IPS DF 6.9 (cell line): ENCODE measurements around the gene PDZD2.

Source experiments
- DNase-seq: peaks from one replicate; pipeline ENCODE4 v3.0.0-alpha.2; 2013; ENCODE audit warnings: low read depth, low spot score
- H3K27ac ChIP-seq: one replicate; pipeline ENCODE4 v1.5.1; 2013; ENCODE audit warnings: low read length, control low read depth
- H3K27me3 ChIP-seq: 2 replicates; pipeline ENCODE4 v1.6.1; 2013; ENCODE audit warnings: mild to moderate bottlenecking, low read length; ENCODE audit not compliant: control insufficient read depth, insufficient read depth
- H3K36me3 ChIP-seq: 2 replicates; pipeline ENCODE4 v1.6.1; 2013; ENCODE audit warnings: low read length; ENCODE audit not compliant: control insufficient read depth, insufficient read depth
- H3K4me1 ChIP-seq: 2 replicates; pipeline ENCODE4 v1.6.1; 2013; ENCODE audit warnings: low read length; ENCODE audit not compliant: control insufficient read depth, insufficient read depth
- H3K4me3 ChIP-seq: 2 replicates; pipeline ENCODE4 v1.5.1; 2013; ENCODE audit warnings: mild to moderate bottlenecking, low read length
- H3K9me3 ChIP-seq: 2 replicates; pipeline ENCODE4 v1.6.1; 2013; ENCODE audit warnings: low read length, inconsistent platforms; ENCODE audit not compliant: control insufficient read depth, insufficient read depth
- WGBS: extraction: QIAGEN DNeasy Blood & Tissue Kit; methylation state at CpG from one replicate; pipeline ENCODE4 v1.1.7; 2013; ENCODE audit warnings: mixed read lengths, missing lambda C conversion rate; ENCODE audit not compliant: insufficient read length, insufficient coverage; 5-methylcytosine and 5-hydroxymethylcytosine counted together

Gene PDZD2

GRCh38 chr5:31655491-31655890, 16.6 kb downstream of the PDZD2 start:
- no peak overlapping the region for H3K27ac ChIP-seq
- no peaks in the 10 kb centered on the region for H3K27me3 ChIP-seq
- H3K4me1 ChIP-seq, result peaks cover 7% of the 10 kb centered on the region; the same call in 1 of the 2 replicates
- no peaks in the 10 kb centered on the region for H3K9me3 ChIP-seq
- H3K36me3 ChIP-seq, result no peaks in the 10 kb centered on the region
- no peak overlapping the region for H3K4me3 ChIP-seq
- WGBS, result no CpG with 5 or more reads among the region's 3 CpGs
- no peak for DNase-seq

DNA sequence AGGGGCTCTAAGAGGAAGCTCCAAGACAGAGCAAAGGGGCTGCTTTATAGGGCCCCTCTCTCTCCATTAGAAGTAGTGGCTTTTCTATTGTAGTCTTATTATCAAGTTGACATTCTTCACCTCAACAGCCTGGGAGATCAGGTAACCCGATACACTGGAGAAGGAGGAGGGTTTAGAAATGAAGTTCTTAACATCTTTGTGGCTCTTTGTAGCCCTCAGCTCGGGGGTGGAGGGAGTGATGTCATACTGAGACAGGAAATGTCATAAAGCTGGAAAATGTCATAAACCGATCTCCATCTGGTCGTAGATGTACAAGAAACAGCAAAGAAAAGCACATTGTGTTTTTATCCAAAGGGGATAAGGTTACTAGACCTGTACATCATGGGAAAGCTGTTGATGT, 17.9 kb downstream of the PDZD2 start:
- no peaks in the 10 kb centered on the region for H3K36me3 ChIP-seq
- WGBS, result no CpG with 5 or more reads among the region's 4 CpGs
- no peaks in the 10 kb centered on the region for H3K9me3 ChIP-seq
- H3K4me3 ChIP-seq, result no peak overlapping the region
- H3K27ac ChIP-seq, result no peak overlapping the region
- DNase-seq, result no peak
- no peaks in the 10 kb centered on the region for H3K27me3 ChIP-seq
- peaks cover 7% of the 10 kb centered on the region; the same call in 1 of the 2 replicates for H3K4me1 ChIP-seq

DNA sequence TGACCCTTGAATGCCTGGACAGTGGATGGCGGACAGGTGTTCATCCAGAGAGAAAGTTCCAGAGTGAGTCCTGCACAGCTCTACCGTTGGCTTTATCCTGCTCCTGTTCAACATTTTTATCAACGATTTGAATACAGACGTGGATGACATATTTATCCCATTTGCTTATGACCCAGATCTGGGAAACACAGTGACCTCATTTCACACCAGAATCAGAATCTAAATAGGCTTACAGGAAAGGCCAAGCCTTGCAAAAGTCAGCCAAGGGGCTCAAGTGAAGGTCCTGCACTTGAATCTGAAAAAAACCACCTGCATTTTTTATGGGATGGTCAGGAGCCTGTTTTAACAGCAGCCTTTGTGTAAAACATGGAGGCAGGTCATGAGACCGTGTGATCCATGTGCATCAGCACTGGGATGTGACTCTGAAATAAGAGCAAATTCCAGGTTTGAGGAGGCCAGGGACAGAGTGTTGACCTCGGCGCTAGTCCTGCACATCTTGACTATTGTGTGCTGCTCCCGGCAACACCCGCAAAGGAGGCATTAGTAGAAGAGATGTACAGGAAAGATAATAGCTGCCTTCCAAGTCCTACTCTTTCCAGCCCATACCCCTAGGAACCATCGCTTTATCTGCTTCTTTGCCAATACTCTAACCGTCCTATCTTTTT, 18.5 kb downstream of the PDZD2 start:
- no peaks in the 10 kb centered on the region for H3K9me3 ChIP-seq
- peaks cover 7% of the 10 kb centered on the region; the same call in 1 of the 2 replicates for H3K4me1 ChIP-seq
- DNase-seq, result no peak
- no peaks in the 10 kb centered on the region for H3K36me3 ChIP-seq
- H3K4me3 ChIP-seq, result no peak overlapping the region
- no peaks in the 10 kb centered on the region for H3K27me3 ChIP-seq
- H3K27ac ChIP-seq, result no peak overlapping the region
- 100% methylated on average over 1 of the region's 11 CpGs for WGBS

- no CpG with 5 or more reads among the region's 4 CpGs for WGBS
- Histone ChIP-seq H3K36me3 (no peaks in the 10 kb centered on the region), H3K4me1 (peaks cover 6% of the 10 kb centered on the region; the same call in 1 of the 2 replicates), H3K4me3 (no peak overlapping the region), H3K27ac (no peak overlapping the region), H3K9me3 (no peaks in the 10 kb centered on the region), H3K27me3 (no peaks in the 10 kb centered on the region)
- DNase-seq, result no peak
Measured at GRCh38 chr5:31661257-31661656, 22.3 kb downstream of the PDZD2 start.

DNA sequence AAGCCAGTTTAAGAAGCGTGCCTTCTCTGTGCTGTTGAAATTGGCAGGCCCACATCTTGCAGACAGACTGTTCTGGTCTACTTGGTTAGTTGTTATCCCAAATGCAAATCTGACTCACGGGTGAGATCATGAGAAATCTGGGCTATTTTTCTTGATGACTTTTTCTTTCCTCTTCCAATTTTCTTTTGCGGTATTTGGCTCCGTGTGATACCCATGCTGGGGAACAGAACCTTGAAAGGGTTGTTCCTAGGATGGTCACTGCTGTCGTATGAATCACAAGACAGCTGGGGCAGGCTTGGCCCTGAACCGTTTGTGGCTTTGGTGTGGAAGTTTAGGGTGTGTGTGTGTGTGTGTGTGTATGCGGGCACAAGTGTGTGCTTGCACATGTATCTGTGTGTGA, 24.6 kb downstream of the PDZD2 start:
- no CpG with 5 or more reads among the region's 7 CpGs for WGBS
- no peak overlapping the region for H3K27ac ChIP-seq
- H3K36me3 ChIP-seq, result no peaks in the 10 kb centered on the region
- H3K4me3 ChIP-seq, result no peak overlapping the region
- H3K9me3 ChIP-seq, result no peaks in the 10 kb centered on the region
- no peaks in the 10 kb centered on the region for H3K27me3 ChIP-seq
- no peaks in the 10 kb centered on the region for H3K4me1 ChIP-seq
- no peak for DNase-seq

DNA sequence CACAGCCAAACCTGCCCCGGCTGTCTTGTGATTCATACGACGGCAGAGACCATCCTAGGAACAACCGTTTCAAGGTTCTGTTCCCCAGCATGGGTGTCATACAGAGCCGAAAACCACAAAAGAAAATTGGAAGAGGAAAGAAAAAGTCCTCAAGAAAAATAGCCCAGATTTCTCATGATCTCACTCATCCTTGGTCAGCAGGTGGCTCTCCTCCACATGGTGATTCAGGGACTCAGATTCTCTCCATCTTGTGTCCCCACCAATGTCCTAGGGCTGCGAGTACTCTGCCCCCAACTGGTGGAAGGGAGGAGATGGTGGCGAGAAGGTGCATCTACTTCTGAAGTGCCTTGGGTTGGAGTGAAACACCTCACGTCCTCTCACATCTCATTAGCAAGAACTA, 25.6 kb downstream of the PDZD2 start:
- Histone ChIP-seq H3K4me3 (no peak overlapping the region), H3K9me3 (no peaks in the 10 kb centered on the region), H3K36me3 (no peaks in the 10 kb centered on the region), H3K27ac (no peak overlapping the region), H3K4me1 (no peaks in the 10 kb centered on the region), H3K27me3 (no peaks in the 10 kb centered on the region)
- DNase-seq, result peak; percentile 78
- no CpG with 5 or more reads among the region's 8 CpGs for WGBS

DNA sequence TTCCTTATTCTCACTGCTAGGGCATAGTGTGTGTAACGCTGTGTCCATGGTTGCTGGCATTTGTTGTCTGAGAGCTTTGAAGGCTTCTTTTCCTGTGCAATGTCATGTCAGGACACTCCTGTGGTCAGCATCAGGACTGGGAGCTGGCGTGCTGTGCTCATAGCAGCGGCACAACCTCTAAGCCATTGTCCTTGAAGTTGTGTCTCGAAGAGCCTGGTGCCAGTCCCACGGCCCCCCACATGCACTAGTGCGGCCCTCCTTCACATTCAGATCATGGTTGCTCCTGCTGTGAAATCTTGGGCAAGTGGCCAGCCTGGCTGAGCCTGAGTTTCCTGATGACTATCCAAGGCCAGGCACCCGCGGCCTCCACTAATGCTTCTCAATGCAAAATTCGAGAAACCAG, 32.4 kb downstream of the PDZD2 start:
- no peaks in the 10 kb centered on the region for H3K27me3 ChIP-seq
- no peaks in the 10 kb centered on the region for H3K4me1 ChIP-seq
- no peak overlapping the region for H3K4me3 ChIP-seq
- WGBS, result no CpG with 5 or more reads among the region's 9 CpGs
- H3K36me3 ChIP-seq, result no peaks in the 10 kb centered on the region
- no peak for DNase-seq
- H3K9me3 ChIP-seq, result no peaks in the 10 kb centered on the region
- no peak overlapping the region for H3K27ac ChIP-seq

GRCh38 chr5:31674371-31674951, 35.5 kb downstream of the PDZD2 start:
- no CpG with 5 or more reads among the region's 7 CpGs for WGBS
- DNase-seq, result no peak
- Histone ChIP-seq H3K4me1 (no peaks in the 10 kb centered on the region), H3K27me3 (no peaks in the 10 kb centered on the region), H3K36me3 (no peaks in the 10 kb centered on the region), H3K4me3 (no peak overlapping the region), H3K27ac (no peak overlapping the region), H3K9me3 (no peaks in the 10 kb centered on the region)

GRCh38 chr5:31675472-31675871, 36.5 kb downstream of the PDZD2 start:
- no peaks in the 10 kb centered on the region for H3K27me3 ChIP-seq
- H3K36me3 ChIP-seq, result no peaks in the 10 kb centered on the region
- WGBS, result no CpG with 5 or more reads among the region's 6 CpGs
- no peak overlapping the region for H3K4me3 ChIP-seq
- H3K9me3 ChIP-seq, result no peaks in the 10 kb centered on the region
- H3K27ac ChIP-seq, result no peak overlapping the region
- no peaks in the 10 kb centered on the region for H3K4me1 ChIP-seq
- no peak for DNase-seq

DNA sequence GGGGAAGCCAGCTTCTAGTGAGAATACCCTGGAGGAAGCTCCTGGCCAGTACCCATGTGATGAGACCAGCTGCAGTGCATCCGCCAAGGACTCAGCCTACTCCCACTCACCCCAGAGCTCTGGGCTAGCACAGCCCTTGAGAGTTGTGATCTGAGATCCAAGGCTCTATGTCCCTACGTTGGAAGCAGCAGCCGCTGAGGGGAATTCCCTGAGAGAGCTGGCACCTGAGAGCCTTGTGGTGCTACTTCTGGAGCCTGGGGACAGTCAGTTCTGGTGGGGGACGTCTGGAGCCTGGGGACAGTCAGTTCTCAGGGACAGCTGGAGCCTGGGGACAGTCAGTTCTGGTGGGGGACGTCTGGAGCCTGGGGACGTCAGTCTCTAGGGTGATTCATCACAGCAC, 39.2 kb downstream of the PDZD2 start:
- WGBS, result no CpG with 5 or more reads among the region's 6 CpGs
- Histone ChIP-seq H3K4me3 (no peak overlapping the region), H3K4me1 (peaks cover 2% of the 10 kb centered on the region; the same call in 1 of the 2 replicates), H3K9me3 (no peaks in the 10 kb centered on the region), H3K36me3 (no peaks in the 10 kb centered on the region), H3K27ac (no peak overlapping the region), H3K27me3 (no peaks in the 10 kb centered on the region)
- no peak for DNase-seq

GRCh38 chr5:31680528-31680927, 41.6 kb downstream of the PDZD2 start:
- H3K27me3 ChIP-seq, result no peaks in the 10 kb centered on the region
- no peak for DNase-seq
- H3K36me3 ChIP-seq, result no peaks in the 10 kb centered on the region
- no peak overlapping the region for H3K27ac ChIP-seq
- H3K9me3 ChIP-seq, result no peaks in the 10 kb centered on the region
- H3K4me3 ChIP-seq, result no peak overlapping the region
- WGBS, result no CpG with 5 or more reads among the region's 12 CpGs
- peaks cover 2% of the 10 kb centered on the region; the same call in 1 of the 2 replicates for H3K4me1 ChIP-seq
